HEK293 (cell line): ENCODE data around the gene A1CF.

Experiments used
- CTCF ChIA-PET: fragments of 350-600 bp; formaldehyde crosslinking; extraction: SDS; loops from one replicate; lab custom pipeline; 2021; ENCODE audit warnings: antibody characterized with exemption; lab: Yijun Ruan, JAX
- POLR2A ChIA-PET: fragments of 300-600 bp; formaldehyde crosslinking; extraction: SDS; loops from one replicate; lab custom pipeline; 2020; ENCODE audit warnings: antibody characterized with exemption, inconsistent platforms; lab: Yijun Ruan, JAX
- H3K27ac ChIP-seq: fragments of 200-500 bp; sonication (Bioruptor generic); 2 replicates; pipeline ENCODE4 v1.5.1; 2014; ENCODE audit warnings: low read depth, low read length, control low read depth, inconsistent platforms; ENCODE audit errors: extremely low read depth
- H3K36me3 ChIP-seq, 2 experiments: fragments of 200-500 bp in 1 of 2; sonication (Bioruptor generic) in 1 of 2; 1 replicate in 1 of 2; 2 replicates in 1 of 2; pipeline ENCODE4 v1.5.1; 2014 to 2017; ENCODE audit warnings: inconsistent platforms in 2 of 2, low read length in 2 of 2; ENCODE audit not compliant: control insufficient read depth in 2 of 2, insufficient read depth in 1 of 2
- H3K4me1 ChIP-seq: fragments of 200-500 bp; sonication (Bioruptor generic); 2 replicates; pipeline ENCODE4 v1.5.1; 2014; ENCODE audit warnings: mild to moderate bottlenecking, low read length, inconsistent platforms; ENCODE audit not compliant: control insufficient read depth, insufficient read depth
- H3K4me3 ChIP-seq: 2 replicates; pipeline ENCODE4 v1.5.1; 2011; ENCODE audit warnings: low read depth, mild to moderate bottlenecking, control low read depth, low read length, moderate library complexity
- H3K9me3 ChIP-seq: fragments of 200-500 bp; sonication (Bioruptor generic); 2 replicates; pipeline ENCODE4 v1.5.1; 2014; ENCODE audit warnings: low read depth, low read length, inconsistent platforms; ENCODE audit not compliant: control insufficient read depth, insufficient read depth
- KLF16 ChIP-seq: fragments of 450-650 bp; formaldehyde crosslinking; IDR thresholded peaks from 2 replicates; pipeline ENCODE4 v1.5.1; 2017; ENCODE audit warnings: missing biosample characterization, missing genetic modification characterization
- OVOL3 ChIP-seq: fragments of 450-650 bp; formaldehyde crosslinking; IDR thresholded peaks from 2 replicates; pipeline ENCODE4 v1.5.1; 2016; ENCODE audit warnings: missing biosample characterization, missing genetic modification characterization
- SCRT2 ChIP-seq: fragments of 450-650 bp; formaldehyde crosslinking; IDR thresholded peaks from 2 replicates; pipeline ENCODE4 v1.5.1; 2016; ENCODE audit warnings: missing biosample characterization, missing genetic modification characterization
- TCF7L2 ChIP-seq: IDR thresholded peaks from 2 replicates; pipeline ENCODE4 v1.6.1; 2011; ENCODE audit warnings: low read depth, mild to moderate bottlenecking, inconsistent platforms, low read length, moderate library complexity, borderline replicate concordance
- ZBTB17 ChIP-seq: fragments of 450-650 bp; formaldehyde crosslinking; IDR thresholded peaks from 2 replicates; pipeline ENCODE4 v1.5.1; 2016; ENCODE audit warnings: missing biosample characterization, missing genetic modification characterization
- ZFP41 ChIP-seq: fragments of 450-650 bp; formaldehyde crosslinking; IDR thresholded peaks from 2 replicates; pipeline ENCODE4 v1.5.1; 2016; ENCODE audit warnings: missing biosample characterization, missing genetic modification characterization, borderline replicate concordance
- ZNF2 ChIP-seq: fragments of 450-650 bp; formaldehyde crosslinking; IDR thresholded peaks from 2 replicates; pipeline ENCODE4 v1.5.1; 2016; ENCODE audit warnings: missing biosample characterization, missing genetic modification characterization
- ZNF335 ChIP-seq: fragments of 450-650 bp; formaldehyde crosslinking; conservative IDR thresholded peaks from 2 replicates; pipeline ENCODE4 v1.5.1; 2016; ENCODE audit warnings: missing biosample characterization, missing genetic modification characterization
- ZNF544 ChIP-seq: fragments of 450-650 bp; formaldehyde crosslinking; IDR thresholded peaks from 2 replicates; pipeline ENCODE4 v1.5.0; 2017; ENCODE audit warnings: missing biosample characterization, missing genetic modification characterization
- ZNF623 ChIP-seq: fragments of 450-650 bp; formaldehyde crosslinking; IDR thresholded peaks from 2 replicates; pipeline ENCODE4 v1.5.1; 2016; ENCODE audit warnings: missing biosample characterization, missing genetic modification characterization
- ZNF76 ChIP-seq: fragments of 450-650 bp; formaldehyde crosslinking; IDR thresholded peaks from 2 replicates; pipeline ENCODE4; 2016; ENCODE audit warnings: low read depth, missing biosample characterization, missing genetic modification characterization, borderline replicate concordance
- TF ChIP-seq, protein P1 (sequence below): fragments of 450-650 bp; formaldehyde crosslinking; IDR thresholded peaks from 2 replicates; pipeline ENCODE4 v1.5.1; 2017; ENCODE audit warnings: missing biosample characterization, missing genetic modification characterization
- TF ChIP-seq, protein P2 (sequence below): fragments of 450-650 bp; formaldehyde crosslinking; IDR thresholded peaks from 2 replicates; pipeline ENCODE4 v1.5.1; 2016; ENCODE audit warnings: missing biosample characterization, missing genetic modification characterization, borderline replicate concordance
- TF ChIP-seq, protein P3 (sequence below): fragments of 450-650 bp; formaldehyde crosslinking; IDR thresholded peaks from 2 replicates; pipeline ENCODE4 v1.5.1; 2016; ENCODE audit warnings: missing biosample characterization, missing genetic modification characterization

A1CF gene

GRCh38 chr10:50861370-50861769, 24.1 kb downstream of the A1CF start (continued):
- TF ChIP-seq, protein P1, sequence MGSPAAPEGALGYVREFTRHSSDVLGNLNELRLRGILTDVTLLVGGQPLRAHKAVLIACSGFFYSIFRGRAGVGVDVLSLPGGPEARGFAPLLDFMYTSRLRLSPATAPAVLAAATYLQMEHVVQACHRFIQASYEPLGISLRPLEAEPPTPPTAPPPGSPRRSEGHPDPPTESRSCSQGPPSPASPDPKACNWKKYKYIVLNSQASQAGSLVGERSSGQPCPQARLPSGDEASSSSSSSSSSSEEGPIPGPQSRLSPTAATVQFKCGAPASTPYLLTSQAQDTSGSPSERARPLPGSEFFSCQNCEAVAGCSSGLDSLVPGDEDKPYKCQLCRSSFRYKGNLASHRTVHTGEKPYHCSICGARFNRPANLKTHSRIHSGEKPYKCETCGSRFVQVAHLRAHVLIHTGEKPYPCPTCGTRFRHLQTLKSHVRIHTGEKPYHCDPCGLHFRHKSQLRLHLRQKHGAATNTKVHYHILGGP (tag by site-specific recombination), result no peak
- TF ChIP-seq, protein P2, sequence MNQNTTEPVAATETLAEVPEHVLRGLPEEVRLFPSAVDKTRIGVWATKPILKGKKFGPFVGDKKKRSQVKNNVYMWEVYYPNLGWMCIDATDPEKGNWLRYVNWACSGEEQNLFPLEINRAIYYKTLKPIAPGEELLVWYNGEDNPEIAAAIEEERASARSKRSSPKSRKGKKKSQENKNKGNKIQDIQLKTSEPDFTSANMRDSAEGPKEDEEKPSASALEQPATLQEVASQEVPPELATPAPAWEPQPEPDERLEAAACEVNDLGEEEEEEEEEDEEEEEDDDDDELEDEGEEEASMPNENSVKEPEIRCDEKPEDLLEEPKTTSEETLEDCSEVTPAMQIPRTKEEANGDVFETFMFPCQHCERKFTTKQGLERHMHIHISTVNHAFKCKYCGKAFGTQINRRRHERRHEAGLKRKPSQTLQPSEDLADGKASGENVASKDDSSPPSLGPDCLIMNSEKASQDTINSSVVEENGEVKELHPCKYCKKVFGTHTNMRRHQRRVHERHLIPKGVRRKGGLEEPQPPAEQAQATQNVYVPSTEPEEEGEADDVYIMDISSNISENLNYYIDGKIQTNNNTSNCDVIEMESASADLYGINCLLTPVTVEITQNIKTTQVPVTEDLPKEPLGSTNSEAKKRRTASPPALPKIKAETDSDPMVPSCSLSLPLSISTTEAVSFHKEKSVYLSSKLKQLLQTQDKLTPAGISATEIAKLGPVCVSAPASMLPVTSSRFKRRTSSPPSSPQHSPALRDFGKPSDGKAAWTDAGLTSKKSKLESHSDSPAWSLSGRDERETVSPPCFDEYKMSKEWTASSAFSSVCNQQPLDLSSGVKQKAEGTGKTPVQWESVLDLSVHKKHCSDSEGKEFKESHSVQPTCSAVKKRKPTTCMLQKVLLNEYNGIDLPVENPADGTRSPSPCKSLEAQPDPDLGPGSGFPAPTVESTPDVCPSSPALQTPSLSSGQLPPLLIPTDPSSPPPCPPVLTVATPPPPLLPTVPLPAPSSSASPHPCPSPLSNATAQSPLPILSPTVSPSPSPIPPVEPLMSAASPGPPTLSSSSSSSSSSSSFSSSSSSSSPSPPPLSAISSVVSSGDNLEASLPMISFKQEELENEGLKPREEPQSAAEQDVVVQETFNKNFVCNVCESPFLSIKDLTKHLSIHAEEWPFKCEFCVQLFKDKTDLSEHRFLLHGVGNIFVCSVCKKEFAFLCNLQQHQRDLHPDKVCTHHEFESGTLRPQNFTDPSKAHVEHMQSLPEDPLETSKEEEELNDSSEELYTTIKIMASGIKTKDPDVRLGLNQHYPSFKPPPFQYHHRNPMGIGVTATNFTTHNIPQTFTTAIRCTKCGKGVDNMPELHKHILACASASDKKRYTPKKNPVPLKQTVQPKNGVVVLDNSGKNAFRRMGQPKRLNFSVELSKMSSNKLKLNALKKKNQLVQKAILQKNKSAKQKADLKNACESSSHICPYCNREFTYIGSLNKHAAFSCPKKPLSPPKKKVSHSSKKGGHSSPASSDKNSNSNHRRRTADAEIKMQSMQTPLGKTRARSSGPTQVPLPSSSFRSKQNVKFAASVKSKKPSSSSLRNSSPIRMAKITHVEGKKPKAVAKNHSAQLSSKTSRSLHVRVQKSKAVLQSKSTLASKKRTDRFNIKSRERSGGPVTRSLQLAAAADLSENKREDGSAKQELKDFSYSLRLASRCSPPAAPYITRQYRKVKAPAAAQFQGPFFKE (tag by site-specific recombination), result no peak
- TF ChIP-seq SCRT2 (tag by site-specific recombination) (no peak), ZNF544 (tag by site-specific recombination) (no peak), KLF16 (tag by site-specific recombination) (no peak), ZBTB17 (tag by site-specific recombination) (no peak), ZNF623 (no peak)

GRCh38 chr10:50857579-50857978, 27.8 kb downstream of the A1CF start:
- CTCF ChIA-PET, result interaction anchor here (0.6 kb wide), 1 partner anchor 27 kb away, joined by 3 read pairs; no protein-coding TSS in a partner anchor
- no peak overlapping the region for H3K27ac ChIP-seq
- H3K4me1 ChIP-seq, result peaks cover 2% of the 10 kb centered on the region; the same call in 1 of the 2 replicates
- H3K4me3 ChIP-seq, result no peak overlapping the region
- no peak for TF ChIP-seq ZFP41
- peak; percentile 57; the same call in 1 of the 2 replicates for TF ChIP-seq TCF7L2
- TF ChIP-seq, protein P3, sequence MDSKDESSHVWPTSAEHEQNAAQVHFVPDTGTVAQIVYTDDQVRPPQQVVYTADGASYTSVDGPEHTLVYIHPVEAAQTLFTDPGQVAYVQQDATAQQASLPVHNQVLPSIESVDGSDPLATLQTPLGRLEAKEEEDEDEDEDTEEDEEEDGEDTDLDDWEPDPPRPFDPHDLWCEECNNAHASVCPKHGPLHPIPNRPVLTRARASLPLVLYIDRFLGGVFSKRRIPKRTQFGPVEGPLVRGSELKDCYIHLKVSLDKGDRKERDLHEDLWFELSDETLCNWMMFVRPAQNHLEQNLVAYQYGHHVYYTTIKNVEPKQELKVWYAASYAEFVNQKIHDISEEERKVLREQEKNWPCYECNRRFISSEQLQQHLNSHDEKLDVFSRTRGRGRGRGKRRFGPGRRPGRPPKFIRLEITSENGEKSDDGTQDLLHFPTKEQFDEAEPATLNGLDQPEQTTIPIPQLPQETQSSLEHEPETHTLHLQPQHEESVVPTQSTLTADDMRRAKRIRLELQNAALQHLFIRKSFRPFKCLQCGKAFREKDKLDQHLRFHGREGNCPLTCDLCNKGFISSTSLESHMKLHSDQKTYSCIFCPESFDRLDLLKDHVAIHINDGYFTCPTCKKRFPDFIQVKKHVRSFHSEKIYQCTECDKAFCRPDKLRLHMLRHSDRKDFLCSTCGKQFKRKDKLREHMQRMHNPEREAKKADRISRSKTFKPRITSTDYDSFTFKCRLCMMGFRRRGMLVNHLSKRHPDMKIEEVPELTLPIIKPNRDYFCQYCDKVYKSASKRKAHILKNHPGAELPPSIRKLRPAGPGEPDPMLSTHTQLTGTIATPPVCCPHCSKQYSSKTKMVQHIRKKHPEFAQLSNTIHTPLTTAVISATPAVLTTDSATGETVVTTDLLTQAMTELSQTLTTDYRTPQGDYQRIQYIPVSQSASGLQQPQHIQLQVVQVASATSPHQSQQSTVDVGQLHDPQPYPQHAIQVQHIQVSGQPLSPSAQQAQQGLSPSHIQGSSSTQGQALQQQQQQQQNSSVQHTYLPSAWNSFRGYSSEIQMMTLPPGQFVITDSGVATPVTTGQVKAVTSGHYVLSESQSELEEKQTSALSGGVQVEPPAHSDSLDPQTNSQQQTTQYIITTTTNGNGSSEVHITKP (tag by site-specific recombination), result peak; percentile 66
- no peak for TF ChIP-seq OVOL3
- TF ChIP-seq ZNF335 (tag by site-specific recombination), result 0 out of 2 replicates have a peak, but pooled peaks have one; percentile 26
- no peak for TF ChIP-seq ZNF76 (tag by site-specific recombination)
- TF ChIP-seq ZNF2 (tag by site-specific recombination), result no peak
- POLR2A ChIA-PET, result no interaction called here
- no peaks in the 10 kb centered on the region for H3K36me3 ChIP-seq
- H3K9me3 ChIP-seq, result no peaks in the 10 kb centered on the region
